Measurements from ENCODE around the gene CDC42SE2.
"Not testable (repeated sequence)": the region's sequence is repeated elsewhere in the genome, so short reads cannot be mapped to it uniquely, and the experiment has no call there.

The CDC42SE2 gene

DNA sequence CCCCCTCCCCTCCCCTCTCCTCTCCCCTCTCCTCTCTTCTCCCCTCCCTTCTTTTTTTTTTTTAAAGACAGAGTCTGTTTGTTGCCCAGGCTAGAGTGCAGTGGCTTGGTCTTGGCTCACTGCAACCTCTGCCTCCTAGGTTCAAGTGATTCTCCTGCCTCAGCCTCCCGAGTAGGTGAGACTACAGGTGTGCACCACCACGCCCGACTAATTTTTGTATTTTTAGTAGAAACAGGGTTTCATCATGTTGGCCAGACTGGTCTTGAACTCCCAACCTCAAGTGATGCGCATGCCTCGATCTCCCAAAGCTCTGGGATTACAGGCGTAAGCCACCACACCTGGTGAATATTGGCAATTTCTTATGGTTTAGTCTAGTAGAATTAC is 14.9 kb downstream of the CDC42SE2 start:
- H3K4me1 ChIP-seq (ENCODE audit: control insufficient read depth, insufficient read depth, low read length); H3K9me3 ChIP-seq (ENCODE audit: control insufficient read depth, insufficient read depth, low read depth, low read length); H3K4me3 ChIP-seq (ENCODE audit: low read depth, low read length); H3K9ac ChIP-seq (ENCODE audit: low read length); H3K27me3 ChIP-seq (ENCODE audit: control insufficient read depth, insufficient read depth, low read length); H3K36me3 ChIP-seq (ENCODE audit: control insufficient read depth, insufficient read depth, low read length); H3K27ac ChIP-seq (ENCODE audit: low read depth, low read length): not testable (repeated sequence)

- no peaks in the 10 kb centered on the region for H3K4me1 ChIP-seq (ENCODE audit: control insufficient read depth, insufficient read depth, low read length)
- no peaks in the 10 kb centered on the region for H3K36me3 ChIP-seq (ENCODE audit: control insufficient read depth, insufficient read depth, low read length)
- H3K27ac ChIP-seq (ENCODE audit: low read depth, low read length) = no peak overlapping the region
- H3K27me3 ChIP-seq (ENCODE audit: control insufficient read depth, insufficient read depth, low read length) = no peaks in the 10 kb centered on the region
- no peak overlapping the region for H3K9ac ChIP-seq (ENCODE audit: low read length)
- H3K9me3 ChIP-seq (ENCODE audit: control insufficient read depth, insufficient read depth, low read depth, low read length) = no peaks in the 10 kb centered on the region; the same call in 1 of the 2 replicates
- H3K4me3 ChIP-seq (ENCODE audit: low read depth, low read length) = no peak overlapping the region
These were observed 15.4 kb downstream of the CDC42SE2 start for GRCh38 chr5:131279204-131279603.

DNA sequence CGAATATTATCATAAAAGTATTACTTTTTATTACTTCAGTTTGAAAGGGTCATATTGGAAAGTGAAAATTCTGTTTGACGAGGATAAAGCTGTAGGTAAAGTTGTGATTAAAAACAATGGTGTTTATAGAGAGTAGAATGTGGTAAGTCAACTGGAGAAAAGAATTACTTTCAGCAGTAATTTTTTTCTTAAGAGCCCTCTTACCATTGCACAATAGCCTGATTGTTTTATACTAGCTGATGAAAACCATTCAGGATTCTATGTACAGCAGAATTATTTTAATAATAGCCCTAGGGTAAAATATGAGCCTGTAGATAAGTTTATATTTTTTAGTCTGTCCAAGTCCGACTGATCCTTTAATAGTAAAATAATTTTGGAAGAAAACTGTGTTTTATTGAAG is 16.6 kb downstream of the CDC42SE2 start:
- no peaks in the 10 kb centered on the region for H3K27me3 ChIP-seq (ENCODE audit: control insufficient read depth, insufficient read depth, low read length)
- H3K27ac ChIP-seq (ENCODE audit: low read depth, low read length) = no peak overlapping the region
- H3K4me1 ChIP-seq (ENCODE audit: control insufficient read depth, insufficient read depth, low read length) = no peaks in the 10 kb centered on the region
- H3K9me3 ChIP-seq (ENCODE audit: control insufficient read depth, insufficient read depth, low read depth, low read length) = no peaks in the 10 kb centered on the region; the same call in 1 of the 2 replicates
- no peaks in the 10 kb centered on the region for H3K36me3 ChIP-seq (ENCODE audit: control insufficient read depth, insufficient read depth, low read length)
- no peak overlapping the region for H3K9ac ChIP-seq (ENCODE audit: low read length)
- no peak overlapping the region for H3K4me3 ChIP-seq (ENCODE audit: low read depth, low read length)

DNA sequence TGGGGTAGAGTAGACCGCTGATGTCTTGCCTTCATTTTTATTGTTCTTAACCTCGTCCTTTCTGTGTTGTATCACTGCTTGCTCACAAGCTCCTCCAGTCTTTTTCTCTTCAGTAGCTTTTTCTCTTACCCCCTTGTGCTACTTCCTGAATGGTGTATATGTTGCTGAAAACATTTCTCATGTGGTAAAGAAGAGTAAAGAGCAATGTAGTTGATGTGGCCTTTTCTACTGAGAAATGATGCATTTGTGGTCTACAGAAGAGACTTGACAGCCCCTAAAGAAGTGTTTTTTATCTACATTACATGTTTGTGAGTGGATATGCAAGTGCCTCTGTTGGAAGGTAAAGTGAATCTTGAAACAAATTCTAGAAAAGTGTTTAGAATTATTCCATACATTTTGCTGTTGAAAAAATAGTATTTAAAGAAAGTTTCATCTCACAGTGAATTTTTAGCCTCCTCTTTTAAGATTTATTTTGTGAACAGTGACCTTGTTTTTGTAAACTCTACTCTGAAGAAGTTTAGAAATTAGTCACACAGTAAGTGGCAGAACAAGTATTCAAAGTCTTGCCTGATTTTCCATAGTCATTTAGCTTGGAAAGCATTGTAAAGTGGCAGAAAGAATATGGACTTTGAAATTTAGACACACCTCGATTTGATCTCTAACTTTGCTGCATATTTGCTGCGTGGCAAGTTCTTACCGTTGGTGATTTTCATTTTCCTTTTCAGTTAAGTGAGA is 17.4 kb downstream of the CDC42SE2 start:
- no peak overlapping the region for H3K9ac ChIP-seq (ENCODE audit: low read length)
- H3K27me3 ChIP-seq (ENCODE audit: control insufficient read depth, insufficient read depth, low read length) = no peaks in the 10 kb centered on the region
- H3K4me3 ChIP-seq (ENCODE audit: low read depth, low read length) = no peak overlapping the region
- H3K4me1 ChIP-seq (ENCODE audit: control insufficient read depth, insufficient read depth, low read length) = no peaks in the 10 kb centered on the region
- peak overlapping the region; percentile 13; the same call in 1 of the 2 replicates for H3K27ac ChIP-seq (ENCODE audit: low read depth, low read length)
- no peaks in the 10 kb centered on the region; the same call in 1 of the 2 replicates for H3K9me3 ChIP-seq (ENCODE audit: control insufficient read depth, insufficient read depth, low read depth, low read length)
- no peaks in the 10 kb centered on the region for H3K36me3 ChIP-seq (ENCODE audit: control insufficient read depth, insufficient read depth, low read length)

DNA sequence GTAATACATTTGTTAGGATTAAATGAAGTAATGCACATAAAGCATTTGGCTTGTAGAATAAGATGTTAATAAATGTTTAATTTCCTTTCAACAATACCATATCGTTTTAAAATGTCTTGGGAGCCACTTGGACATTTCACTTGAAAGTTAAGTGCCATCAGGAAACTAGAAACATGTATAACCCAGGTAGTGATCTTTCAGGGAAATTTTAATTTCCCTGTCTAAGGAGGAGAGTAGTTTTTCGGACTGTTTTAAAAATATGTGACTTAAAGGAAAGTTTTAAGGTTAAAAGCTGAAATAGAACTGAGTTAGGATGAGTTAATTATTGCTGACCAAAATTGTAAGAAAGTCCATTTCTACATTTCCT is 18.0 kb downstream of the CDC42SE2 start:
- H3K36me3 ChIP-seq (ENCODE audit: control insufficient read depth, insufficient read depth, low read length) = no peaks in the 10 kb centered on the region
- no peak overlapping the region for H3K27ac ChIP-seq (ENCODE audit: low read depth, low read length)
- no peak overlapping the region for H3K9ac ChIP-seq (ENCODE audit: low read length)
- no peak overlapping the region for H3K4me3 ChIP-seq (ENCODE audit: low read depth, low read length)
- no peaks in the 10 kb centered on the region for H3K27me3 ChIP-seq (ENCODE audit: control insufficient read depth, insufficient read depth, low read length)
- no peaks in the 10 kb centered on the region for H3K4me1 ChIP-seq (ENCODE audit: control insufficient read depth, insufficient read depth, low read length)
- H3K9me3 ChIP-seq (ENCODE audit: control insufficient read depth, insufficient read depth, low read depth, low read length) = no peaks in the 10 kb centered on the region; the same call in 1 of the 2 replicates

GRCh38 chr5:131282235-131282634 is 18.4 kb downstream of the CDC42SE2 start:
- H3K4me1 ChIP-seq (ENCODE audit: control insufficient read depth, insufficient read depth, low read length) = no peaks in the 10 kb centered on the region
- H3K9me3 ChIP-seq (ENCODE audit: control insufficient read depth, insufficient read depth, low read depth, low read length) = no peaks in the 10 kb centered on the region; the same call in 1 of the 2 replicates
- H3K27me3 ChIP-seq (ENCODE audit: control insufficient read depth, insufficient read depth, low read length) = no peaks in the 10 kb centered on the region
- H3K36me3 ChIP-seq (ENCODE audit: control insufficient read depth, insufficient read depth, low read length) = no peaks in the 10 kb centered on the region
- H3K27ac ChIP-seq (ENCODE audit: low read depth, low read length) = no peak overlapping the region
- H3K9ac ChIP-seq (ENCODE audit: low read length) = no peak overlapping the region
- H3K4me3 ChIP-seq (ENCODE audit: low read depth, low read length) = no peak overlapping the region

DNA sequence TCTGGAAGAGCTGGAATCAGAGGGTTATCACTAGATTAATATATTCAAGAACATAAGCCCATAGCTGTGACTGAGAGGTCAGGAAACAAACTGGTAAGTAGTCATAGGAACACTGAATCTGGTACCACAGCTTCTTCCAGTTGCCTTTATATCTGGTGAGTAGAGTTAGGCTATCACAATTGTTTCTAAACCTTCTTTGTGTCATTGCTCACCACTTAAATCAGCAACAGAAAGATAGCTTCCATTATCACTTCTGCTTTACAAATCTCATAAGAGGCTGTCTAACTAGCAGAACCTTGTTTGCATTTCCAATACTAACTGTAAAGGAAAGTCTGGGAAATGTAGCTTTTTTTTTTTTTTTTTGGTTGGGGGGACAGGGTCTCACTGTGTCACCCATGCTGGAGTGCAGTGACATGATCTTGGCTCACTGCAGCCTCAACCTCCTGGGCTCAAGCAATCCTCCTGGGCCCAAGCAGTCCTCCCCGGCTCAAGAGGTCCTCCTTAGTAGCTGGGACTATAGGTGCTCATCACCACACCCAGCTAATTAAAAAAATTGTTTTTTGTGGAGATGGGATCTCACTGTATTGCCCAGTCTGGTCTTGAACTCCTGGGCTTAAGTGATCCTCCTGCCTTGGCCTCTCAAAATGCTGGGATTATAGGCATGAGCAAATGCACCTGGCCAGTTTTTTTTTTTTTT is 22.0 kb downstream of the CDC42SE2 start:
- Histone ChIP-seq H3K27ac (ENCODE audit: low read depth, low read length) (no peak overlapping the region), H3K9ac (ENCODE audit: low read length) (no peak overlapping the region), H3K27me3 (ENCODE audit: control insufficient read depth, insufficient read depth, low read length) (no peaks in the 10 kb centered on the region), H3K36me3 (ENCODE audit: control insufficient read depth, insufficient read depth, low read length) (no peaks in the 10 kb centered on the region), H3K4me1 (ENCODE audit: control insufficient read depth, insufficient read depth, low read length) (no peaks in the 10 kb centered on the region), H3K9me3 (ENCODE audit: control insufficient read depth, insufficient read depth, low read depth, low read length) (no peaks in the 10 kb centered on the region), H3K4me3 (ENCODE audit: low read depth, low read length) (no peak overlapping the region)

DNA sequence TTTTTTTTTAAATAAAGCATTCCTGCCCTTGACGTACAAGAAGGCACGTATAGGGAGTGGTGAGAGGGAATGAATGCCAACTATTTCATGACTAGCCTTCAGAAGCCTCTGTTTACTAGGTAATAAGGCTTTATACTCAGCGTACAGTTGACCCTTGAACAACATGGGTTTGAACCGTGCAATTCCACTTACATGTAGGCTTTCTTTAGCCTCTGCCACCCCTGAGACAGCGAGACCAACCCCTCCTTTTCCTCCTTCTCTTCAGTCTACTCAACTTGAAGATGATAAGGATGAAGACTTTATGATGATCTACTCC is 22.5 kb downstream of the CDC42SE2 start:
- Histone ChIP-seq H3K36me3 (ENCODE audit: control insufficient read depth, insufficient read depth, low read length) (no peaks in the 10 kb centered on the region), H3K27ac (ENCODE audit: low read depth, low read length) (no peak overlapping the region), H3K4me1 (ENCODE audit: control insufficient read depth, insufficient read depth, low read length) (no peaks in the 10 kb centered on the region)

GRCh38 chr5:131288328-131288727 is 24.5 kb downstream of the CDC42SE2 start:
- Histone ChIP-seq H3K4me1 (ENCODE audit: control insufficient read depth, insufficient read depth, low read length) (no peaks in the 10 kb centered on the region), H3K4me3 (ENCODE audit: low read depth, low read length) (no peak overlapping the region), H3K9ac (ENCODE audit: low read length) (no peak overlapping the region), H3K27ac (ENCODE audit: low read depth, low read length) (no peak overlapping the region), H3K9me3 (ENCODE audit: control insufficient read depth, insufficient read depth, low read depth, low read length) (no peaks in the 10 kb centered on the region), H3K36me3 (ENCODE audit: control insufficient read depth, insufficient read depth, low read length) (no peaks in the 10 kb centered on the region), H3K27me3 (ENCODE audit: control insufficient read depth, insufficient read depth, low read length) (no peaks in the 10 kb centered on the region)

More for the DNA sequence above, 22.5 kb downstream of the CDC42SE2 start:
- H3K4me3 ChIP-seq (ENCODE audit: low read depth, low read length) = no peak overlapping the region
- no peaks in the 10 kb centered on the region for H3K27me3 ChIP-seq (ENCODE audit: control insufficient read depth, insufficient read depth, low read length)
- no peaks in the 10 kb centered on the region for H3K9me3 ChIP-seq (ENCODE audit: control insufficient read depth, insufficient read depth, low read depth, low read length)
- H3K9ac ChIP-seq (ENCODE audit: low read length) = no peak overlapping the region

- no peak overlapping the region for H3K4me3 ChIP-seq (ENCODE audit: low read depth, low read length)
- no peak overlapping the region for H3K9ac ChIP-seq (ENCODE audit: low read length)
- no peaks in the 10 kb centered on the region for H3K9me3 ChIP-seq (ENCODE audit: control insufficient read depth, insufficient read depth, low read depth, low read length)
- H3K27ac ChIP-seq (ENCODE audit: low read depth, low read length) = no peak overlapping the region
- no peaks in the 10 kb centered on the region for H3K27me3 ChIP-seq (ENCODE audit: control insufficient read depth, insufficient read depth, low read length)
- H3K4me1 ChIP-seq (ENCODE audit: control insufficient read depth, insufficient read depth, low read length) = no peaks in the 10 kb centered on the region
- H3K36me3 ChIP-seq (ENCODE audit: control insufficient read depth, insufficient read depth, low read length) = no peaks in the 10 kb centered on the region
These were observed 25.9 kb downstream of the CDC42SE2 start for GRCh38 chr5:131289738-131290137.

GRCh38 chr5:131296213-131296672 is 32.4 kb downstream of the CDC42SE2 start:
- H3K27me3 ChIP-seq (ENCODE audit: control insufficient read depth, insufficient read depth, low read length) = no peaks in the 10 kb centered on the region
- H3K9ac ChIP-seq (ENCODE audit: low read length) = no peak overlapping the region
- H3K4me3 ChIP-seq (ENCODE audit: low read depth, low read length) = no peak overlapping the region
- H3K9me3 ChIP-seq (ENCODE audit: control insufficient read depth, insufficient read depth, low read depth, low read length) = no peaks in the 10 kb centered on the region; the same call in 1 of the 2 replicates
- H3K4me1 ChIP-seq (ENCODE audit: control insufficient read depth, insufficient read depth, low read length) = no peaks in the 10 kb centered on the region
- H3K27ac ChIP-seq (ENCODE audit: low read depth, low read length) = no peak overlapping the region
- H3K36me3 ChIP-seq (ENCODE audit: control insufficient read depth, insufficient read depth, low read length) = no peaks in the 10 kb centered on the region
